Measurements from ENCODE around the gene ACAA1.

The ACAA1 gene

DNA sequence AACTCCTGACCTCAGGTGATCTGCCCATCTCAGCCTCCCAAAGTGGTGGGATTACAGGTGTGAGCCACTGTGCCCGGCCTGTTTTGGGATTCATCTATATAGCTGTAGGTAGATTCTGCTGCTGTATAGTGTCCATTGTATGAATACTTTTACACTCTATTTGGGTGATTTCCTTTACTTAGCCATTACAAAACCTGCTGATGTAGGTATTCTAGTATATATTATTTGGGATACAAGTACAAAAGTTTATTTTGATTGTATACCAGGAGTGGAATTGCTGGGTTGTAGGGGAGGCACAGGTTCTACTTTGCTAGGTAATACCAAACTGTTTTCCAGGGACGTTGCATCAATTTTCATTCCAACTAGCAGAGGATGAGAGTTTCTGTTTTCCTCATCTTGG lies 18.9 kb upstream of the ACAA1 start:
- TF ChIP-seq, protein P1, sequence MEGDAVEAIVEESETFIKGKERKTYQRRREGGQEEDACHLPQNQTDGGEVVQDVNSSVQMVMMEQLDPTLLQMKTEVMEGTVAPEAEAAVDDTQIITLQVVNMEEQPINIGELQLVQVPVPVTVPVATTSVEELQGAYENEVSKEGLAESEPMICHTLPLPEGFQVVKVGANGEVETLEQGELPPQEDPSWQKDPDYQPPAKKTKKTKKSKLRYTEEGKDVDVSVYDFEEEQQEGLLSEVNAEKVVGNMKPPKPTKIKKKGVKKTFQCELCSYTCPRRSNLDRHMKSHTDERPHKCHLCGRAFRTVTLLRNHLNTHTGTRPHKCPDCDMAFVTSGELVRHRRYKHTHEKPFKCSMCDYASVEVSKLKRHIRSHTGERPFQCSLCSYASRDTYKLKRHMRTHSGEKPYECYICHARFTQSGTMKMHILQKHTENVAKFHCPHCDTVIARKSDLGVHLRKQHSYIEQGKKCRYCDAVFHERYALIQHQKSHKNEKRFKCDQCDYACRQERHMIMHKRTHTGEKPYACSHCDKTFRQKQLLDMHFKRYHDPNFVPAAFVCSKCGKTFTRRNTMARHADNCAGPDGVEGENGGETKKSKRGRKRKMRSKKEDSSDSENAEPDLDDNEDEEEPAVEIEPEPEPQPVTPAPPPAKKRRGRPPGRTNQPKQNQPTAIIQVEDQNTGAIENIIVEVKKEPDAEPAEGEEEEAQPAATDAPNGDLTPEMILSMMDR (IDR thresholded peaks at IDR 0.05; ENCODE audit: low read depth, low read length): no peak

DNA sequence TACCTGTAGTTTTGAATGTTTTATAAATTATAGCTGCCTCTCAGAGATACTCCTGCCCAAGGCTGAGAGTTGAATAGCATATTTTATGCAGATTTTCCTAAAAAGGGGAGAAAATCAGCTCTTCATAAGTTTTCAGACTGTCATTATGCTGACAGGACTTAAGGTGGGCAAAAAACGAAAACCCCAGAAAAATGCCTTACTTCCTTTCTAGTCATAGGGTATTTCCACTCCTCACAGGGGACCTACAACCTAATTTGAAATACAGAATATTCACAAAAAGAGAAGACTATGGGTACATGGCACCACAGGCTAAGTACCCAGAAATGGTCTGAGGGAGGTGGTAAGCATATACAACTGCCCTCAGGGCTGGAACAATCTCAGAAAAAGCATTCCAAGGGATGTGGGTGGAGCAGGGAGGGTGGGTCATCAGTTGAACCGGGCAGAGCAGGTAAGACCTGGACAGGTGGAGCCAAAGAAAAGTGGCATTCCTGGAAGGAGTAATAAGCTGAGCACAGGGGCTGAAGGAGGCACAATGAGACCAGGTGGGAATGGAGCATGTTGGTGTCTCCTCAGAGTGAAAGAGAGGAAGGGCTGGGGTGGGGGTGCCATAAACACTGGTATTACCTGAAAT lies 17.8 kb upstream of the ACAA1 start:
- no peaks in the 10 kb centered on the region for H3K9me3 ChIP-seq
- H3K36me3 ChIP-seq: no peaks in the 10 kb centered on the region
- no peaks in the 10 kb centered on the region for H3K4me1 ChIP-seq
- TF ChIP-seq, protein P1 (IDR thresholded peaks at IDR 0.05; ENCODE audit: low read depth, low read length): no peak
- no peaks in the 10 kb centered on the region for H3K27me3 ChIP-seq
- DNase-seq: no peak
- H3K4me3 ChIP-seq (ENCODE audit: low read depth, low read length): no peak overlapping the region

More for the DNA sequence above, 18.9 kb upstream of the ACAA1 start:
- H3K27me3 ChIP-seq: no peaks in the 10 kb centered on the region
- no peaks in the 10 kb centered on the region for H3K4me1 ChIP-seq
- no peaks in the 10 kb centered on the region for H3K36me3 ChIP-seq
- no peak overlapping the region for H3K4me3 ChIP-seq (ENCODE audit: low read depth, low read length)
- H3K9me3 ChIP-seq: no peaks in the 10 kb centered on the region
- DNase-seq: no peak

DNA sequence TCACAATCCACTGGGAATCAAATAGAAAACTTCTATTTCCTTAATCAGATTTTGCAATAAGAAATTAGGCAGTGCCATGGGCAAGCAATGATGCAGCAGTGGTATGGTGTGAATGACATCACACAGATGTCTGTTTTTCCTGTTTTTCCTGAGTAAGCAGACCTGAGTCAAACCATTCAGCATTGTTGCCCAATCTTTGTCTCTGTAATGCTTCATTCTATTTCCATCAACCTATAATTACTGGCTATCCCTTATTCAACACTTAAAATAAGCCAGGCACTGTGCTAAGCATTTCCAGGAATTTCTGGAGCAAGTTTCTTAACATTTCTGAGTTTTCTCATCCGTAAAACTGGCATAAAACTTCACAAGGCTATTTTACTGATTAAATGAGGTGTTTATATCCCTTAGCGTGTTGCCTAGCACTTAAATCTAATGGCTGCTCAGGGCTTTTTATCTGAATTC lies 17.1 kb upstream of the ACAA1 start:
- no peaks in the 10 kb centered on the region for H3K4me1 ChIP-seq
- no peak overlapping the region for H3K4me3 ChIP-seq (ENCODE audit: low read depth, low read length)
- no peaks in the 10 kb centered on the region for H3K27me3 ChIP-seq
- TF ChIP-seq, protein P1 (IDR thresholded peaks at IDR 0.05; ENCODE audit: low read depth, low read length): no peak
- no peaks in the 10 kb centered on the region for H3K9me3 ChIP-seq
- no peaks in the 10 kb centered on the region for H3K36me3 ChIP-seq
- no peak for DNase-seq

DNA sequence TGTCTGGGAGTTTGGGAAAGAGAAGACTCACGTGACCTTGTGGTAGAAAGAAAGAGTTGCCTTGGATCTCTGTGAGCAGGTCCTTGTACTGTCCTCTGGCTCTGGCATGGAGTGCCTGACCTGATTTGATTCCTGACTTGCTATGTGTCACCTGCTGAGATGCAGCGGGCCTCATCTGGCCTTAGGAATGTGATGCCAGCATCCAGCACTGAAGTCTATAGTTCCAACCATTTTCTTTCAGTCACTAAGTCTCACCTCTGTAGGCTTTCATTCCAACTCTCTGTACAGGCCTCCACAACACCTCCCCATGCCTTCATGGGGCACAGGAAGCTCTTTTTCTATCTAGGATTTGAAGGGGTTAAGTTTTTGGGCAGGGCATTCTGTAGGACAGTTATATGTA lies 16.3 kb upstream of the ACAA1 start:
- H3K27me3 ChIP-seq: no peaks in the 10 kb centered on the region
- no peak for DNase-seq
- H3K4me1 ChIP-seq: no peaks in the 10 kb centered on the region

DNA sequence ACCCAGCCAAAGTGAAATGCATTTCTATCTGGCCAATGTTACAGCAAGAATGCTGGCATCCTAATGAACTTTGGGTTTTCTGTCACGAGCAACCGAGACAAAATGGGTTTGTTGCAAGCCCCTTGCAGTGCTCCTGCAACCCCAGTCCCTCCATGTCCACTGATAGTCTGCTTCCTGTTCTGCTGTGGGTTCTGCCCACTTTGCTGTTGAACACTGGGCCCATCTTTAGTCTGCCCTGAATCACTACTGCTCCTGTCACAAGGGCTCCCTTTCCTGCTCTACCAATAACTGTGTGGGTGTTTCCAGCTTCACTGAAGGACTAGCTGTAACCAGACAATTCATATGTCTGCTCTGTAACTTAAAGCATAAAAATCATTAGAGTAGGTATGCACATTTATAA lies 15.7 kb upstream of the ACAA1 start:
- no peak for DNase-seq
- H3K36me3 ChIP-seq: no peaks in the 10 kb centered on the region
- no peaks in the 10 kb centered on the region for H3K27me3 ChIP-seq
- no peaks in the 10 kb centered on the region for H3K9me3 ChIP-seq
- TF ChIP-seq, protein P1 (IDR thresholded peaks at IDR 0.05; ENCODE audit: low read depth, low read length): no peak
- H3K4me3 ChIP-seq (ENCODE audit: low read depth, low read length): no peak overlapping the region
- no peaks in the 10 kb centered on the region for H3K4me1 ChIP-seq

More for the DNA sequence above, 16.3 kb upstream of the ACAA1 start:
- Histone ChIP-seq H3K4me3 (ENCODE audit: low read depth, low read length) (no peak overlapping the region), H3K9me3 (no peaks in the 10 kb centered on the region), H3K36me3 (no peaks in the 10 kb centered on the region)
- TF ChIP-seq, protein P1 (IDR thresholded peaks at IDR 0.05; ENCODE audit: low read depth, low read length): no peak

DNA sequence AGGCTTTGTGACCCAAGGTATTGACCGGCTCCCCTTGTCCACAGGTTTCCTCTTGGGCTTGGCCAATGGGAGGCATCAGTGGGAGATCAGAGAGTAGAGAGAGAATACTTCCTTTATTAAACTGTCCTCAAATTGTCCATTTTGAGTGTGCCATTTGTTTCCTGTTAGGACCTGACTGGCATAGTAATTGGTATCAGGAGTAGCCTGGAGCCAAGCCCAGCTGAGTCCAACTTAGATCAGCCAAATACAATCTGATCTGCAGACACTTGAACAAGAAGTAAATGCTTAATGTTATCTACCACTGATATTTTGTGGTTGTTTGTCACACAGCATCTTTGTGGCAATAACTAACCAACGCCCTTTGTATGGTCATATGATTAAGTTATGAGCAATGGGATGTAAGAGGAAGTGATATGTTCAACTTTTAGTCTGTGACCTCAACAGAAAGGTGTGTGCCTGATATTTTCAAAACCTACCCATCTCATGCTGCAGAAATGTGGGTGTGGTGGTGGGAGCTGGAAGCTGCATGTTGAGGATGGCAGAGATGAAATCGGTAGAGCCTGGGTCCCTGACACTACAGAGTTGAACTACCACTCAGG lies 14.8 kb upstream of the ACAA1 start:
- TF ChIP-seq, protein P1 (IDR thresholded peaks at IDR 0.05; ENCODE audit: low read depth, low read length): no peak
- no peaks in the 10 kb centered on the region for H3K4me1 ChIP-seq
- no peak for DNase-seq
- H3K9me3 ChIP-seq: no peaks in the 10 kb centered on the region
- H3K4me3 ChIP-seq (ENCODE audit: low read depth, low read length): no peak overlapping the region
- H3K36me3 ChIP-seq: no peaks in the 10 kb centered on the region
- no peaks in the 10 kb centered on the region for H3K27me3 ChIP-seq

Data from BE2C (cell line).